Measurements from ENCODE around the gene ZNF764.
"Not testable (repeated sequence)": the region's sequence is repeated elsewhere in the genome, so short reads cannot be mapped to it uniquely, and the experiment has no call there.

ZNF764 gene

DNA sequence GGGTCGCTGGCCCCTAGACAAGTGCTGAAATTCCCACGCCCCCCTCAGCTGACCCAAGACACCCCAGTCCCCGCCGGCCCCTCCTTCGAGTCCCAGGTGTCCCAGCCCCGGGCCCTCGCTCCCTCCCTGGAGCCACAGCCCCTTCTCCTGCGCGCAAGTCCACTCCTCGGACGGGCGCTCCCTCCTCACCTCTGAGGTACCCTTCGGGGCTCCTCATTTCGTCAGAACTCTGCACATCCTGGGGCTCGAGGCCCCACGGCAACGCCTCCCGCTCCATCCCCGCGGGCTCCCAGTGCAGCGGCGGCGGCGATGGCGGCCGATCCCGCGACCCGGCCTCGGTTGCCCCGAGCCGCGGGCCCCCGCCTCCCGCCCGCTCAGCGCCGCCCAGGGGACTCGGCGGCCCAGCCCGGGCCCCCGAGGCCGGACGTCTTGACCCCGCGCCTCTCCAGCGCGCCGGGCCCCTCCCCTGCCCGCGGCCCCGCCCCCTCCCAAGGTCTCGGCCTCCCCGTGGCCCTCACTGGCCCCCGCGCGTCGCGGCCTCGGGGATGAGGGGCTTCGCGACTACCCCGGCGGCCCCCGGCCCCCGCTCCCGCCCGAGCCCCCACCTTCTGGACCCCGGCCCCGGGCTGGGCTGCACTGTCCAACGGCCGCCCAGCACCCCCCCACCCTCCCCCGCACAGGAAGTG is 31.9 kb downstream of the ZNF764 start, which contains the start of gene ZNF768:
Gene ZNF768 (minus strand): TSS at position 430 of the 686 bp plus-strand sequence. CDS start 153 bp downstream, at position 277.
- DNase-seq (ENCODE audit: low spot score): peak; percentile 14

DNA sequence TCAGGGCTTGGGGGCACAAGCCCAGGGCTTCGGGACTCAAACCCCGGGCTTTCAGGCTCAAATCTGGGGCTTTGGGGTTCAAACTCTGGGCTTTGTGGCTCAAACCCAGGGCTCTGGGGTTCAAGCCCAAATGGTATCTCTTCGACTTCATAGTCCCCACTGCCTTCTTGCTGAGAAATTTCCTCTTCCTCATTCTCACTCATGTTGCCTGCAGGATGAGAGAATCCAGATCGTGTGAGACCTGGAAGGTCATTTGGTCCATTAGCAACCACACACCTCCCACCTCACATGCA is 32.4 kb downstream of the ZNF764 start:
- DNase-seq (ENCODE audit: low spot score): no peak

DNA sequence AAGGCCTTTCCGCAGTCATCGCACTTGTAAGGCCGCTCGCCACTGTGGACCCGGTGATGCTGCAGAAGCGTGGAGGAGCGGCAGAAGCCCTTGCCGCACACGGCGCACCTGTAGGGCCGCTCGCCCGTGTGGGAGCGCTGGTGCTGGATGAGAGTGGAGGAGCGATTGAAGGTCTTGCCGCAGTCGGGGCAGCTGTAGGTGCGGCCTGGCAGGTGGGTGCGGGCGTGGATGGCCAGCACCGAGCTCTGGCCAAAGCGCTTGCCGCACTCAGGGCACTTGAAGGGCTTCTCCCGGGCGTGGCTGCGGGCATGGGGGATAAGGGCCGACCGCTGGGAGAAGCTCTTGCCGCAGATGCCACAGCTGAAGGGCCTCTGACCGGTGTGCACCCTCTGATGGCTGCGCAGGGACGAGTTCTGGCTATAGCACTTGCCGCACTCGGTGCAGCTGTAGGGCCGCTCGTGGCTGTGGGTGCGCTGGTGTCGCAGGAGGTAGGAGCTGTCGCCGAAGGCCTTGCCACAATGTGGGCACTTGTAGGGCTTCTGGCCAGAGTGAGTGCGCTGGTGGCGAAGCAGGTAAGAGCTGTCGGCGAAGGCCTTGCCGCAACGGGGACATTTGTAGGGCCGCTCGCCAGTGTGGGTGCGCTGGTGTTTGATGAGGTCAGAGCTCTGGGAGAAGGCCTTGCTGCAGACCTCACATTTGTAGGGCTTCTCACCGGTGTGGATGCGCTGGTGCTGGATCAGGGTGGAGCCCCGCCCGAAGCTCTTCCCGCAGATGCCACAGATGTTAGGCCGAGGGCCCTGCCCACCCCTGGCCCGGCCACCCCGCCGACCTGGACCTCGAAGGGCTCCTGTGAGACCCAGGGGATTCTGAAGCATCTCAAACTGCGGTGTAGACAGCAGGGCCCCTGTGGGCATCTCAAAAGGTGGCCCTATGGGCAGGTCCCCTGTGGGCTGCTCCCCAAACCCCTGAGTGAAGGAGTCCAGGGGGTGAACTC is 33.3 kb downstream of the ZNF764 start:
- DNase-seq (ENCODE audit: low spot score): no peak

DNA sequence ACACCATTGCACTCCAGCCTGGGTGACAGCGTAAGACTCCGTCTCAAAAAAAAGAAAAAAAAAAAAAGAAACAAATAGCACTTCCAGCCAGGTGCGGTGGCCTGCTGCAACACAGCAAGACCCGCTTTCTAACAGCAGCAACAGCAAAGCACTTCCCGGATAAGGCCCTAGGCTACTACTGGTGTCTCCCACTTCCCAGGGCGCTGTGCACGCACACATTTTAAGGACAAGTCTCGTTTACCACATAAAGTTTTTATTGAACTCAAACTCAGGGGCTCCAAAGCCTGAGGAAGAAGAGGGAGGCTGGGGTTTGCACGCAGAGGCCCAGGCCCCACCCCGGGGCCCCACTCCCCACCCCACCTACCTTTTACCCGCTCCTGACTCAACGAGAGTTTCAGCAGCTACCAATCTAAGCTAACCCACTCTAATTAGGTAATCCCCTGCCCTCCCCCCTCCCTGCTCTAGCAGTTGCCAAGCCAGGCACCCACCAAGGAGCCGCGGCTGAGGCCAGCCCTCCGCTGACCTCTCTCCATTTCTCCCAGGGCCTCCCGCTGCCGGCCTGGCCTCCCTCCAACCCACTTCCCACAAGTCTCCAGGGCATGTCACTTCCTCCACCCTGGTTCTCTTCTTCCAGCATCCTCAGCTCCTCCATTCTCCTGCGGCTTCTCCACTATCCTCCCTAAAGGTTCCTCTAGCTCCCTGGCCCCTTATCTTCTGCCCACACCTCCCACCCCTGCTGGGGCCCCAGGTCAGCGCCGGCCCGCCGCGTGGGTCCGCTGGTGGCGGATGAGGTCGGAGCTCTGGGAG is 34.2 kb downstream of the ZNF764 start:
- no peak for DNase-seq (ENCODE audit: low spot score)

DNA sequence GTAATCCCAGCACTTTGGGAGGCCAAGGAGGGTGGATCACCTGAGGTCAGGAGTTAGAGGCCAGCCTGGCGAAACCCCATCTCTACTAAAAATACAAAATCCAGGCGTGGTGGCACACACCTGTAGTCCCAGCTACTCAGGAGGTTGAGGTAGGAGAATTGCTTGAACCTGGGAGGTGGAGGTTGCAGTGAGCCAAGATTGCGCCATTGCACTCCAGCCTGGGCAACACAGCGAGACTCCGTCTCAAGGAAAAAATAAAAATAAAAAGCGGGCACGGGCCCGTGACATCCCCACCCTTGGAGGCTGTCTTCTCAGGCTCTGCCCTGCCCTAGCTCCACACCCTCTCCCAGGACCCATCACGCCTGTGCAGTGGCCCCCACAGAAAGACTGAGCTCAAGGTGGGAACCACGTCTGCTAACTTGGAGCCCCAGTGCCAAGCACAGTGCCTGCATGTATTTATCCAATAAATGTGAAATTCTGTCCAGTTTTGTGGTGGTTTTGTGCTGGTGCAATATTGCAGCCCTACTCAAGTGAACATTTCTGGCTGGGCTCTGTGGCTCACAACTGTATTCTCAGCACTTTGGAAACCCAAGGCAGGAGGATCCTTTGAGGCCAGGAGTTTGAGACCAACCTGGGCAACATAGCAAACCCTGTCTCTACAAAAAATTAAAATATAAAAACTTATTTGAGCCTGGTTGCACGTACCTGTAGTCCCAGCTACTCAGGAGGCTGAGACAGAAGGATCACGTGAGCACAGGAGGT is 35.3 kb downstream of the ZNF764 start:
- DNase-seq (ENCODE audit: low spot score): not testable (repeated sequence)

DNA sequence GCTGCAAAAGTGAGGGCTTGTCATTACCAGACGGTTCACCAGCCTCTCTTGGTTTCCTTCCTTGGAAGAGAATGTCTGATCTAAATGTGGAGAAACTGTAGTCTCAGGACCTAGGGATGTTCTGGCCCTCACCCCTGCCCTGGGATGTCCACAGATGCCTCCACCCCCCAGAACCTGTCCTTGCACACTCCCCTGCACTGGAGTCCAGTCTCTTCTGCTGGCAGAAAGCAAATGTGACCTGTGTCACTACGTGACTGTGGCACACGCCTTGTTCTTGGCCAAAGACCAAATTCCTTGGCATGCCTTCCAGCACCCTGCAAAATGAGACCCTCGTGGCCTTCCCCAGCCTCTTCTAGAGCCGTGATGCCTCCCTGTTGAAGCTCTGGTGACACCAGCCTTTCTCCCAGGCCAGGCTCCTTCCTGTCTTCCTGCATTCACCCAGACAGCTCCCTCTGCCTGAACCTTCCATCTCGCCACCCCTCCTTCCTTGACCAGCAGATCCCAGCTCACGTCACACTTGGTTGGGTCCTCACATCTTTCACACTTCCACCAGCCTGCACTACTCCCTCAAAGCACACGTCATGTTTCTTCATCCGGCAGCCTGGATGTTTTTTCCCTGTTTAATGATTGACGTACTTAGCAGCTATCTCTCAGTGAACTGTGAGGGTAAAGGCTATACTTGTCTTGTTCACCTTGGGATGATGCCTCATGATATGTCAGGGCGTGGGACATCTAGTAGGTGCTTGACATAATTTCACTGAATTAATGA is 36.1 kb downstream of the ZNF764 start:
- peak; percentile 23 for DNase-seq (ENCODE audit: low spot score)

DNA sequence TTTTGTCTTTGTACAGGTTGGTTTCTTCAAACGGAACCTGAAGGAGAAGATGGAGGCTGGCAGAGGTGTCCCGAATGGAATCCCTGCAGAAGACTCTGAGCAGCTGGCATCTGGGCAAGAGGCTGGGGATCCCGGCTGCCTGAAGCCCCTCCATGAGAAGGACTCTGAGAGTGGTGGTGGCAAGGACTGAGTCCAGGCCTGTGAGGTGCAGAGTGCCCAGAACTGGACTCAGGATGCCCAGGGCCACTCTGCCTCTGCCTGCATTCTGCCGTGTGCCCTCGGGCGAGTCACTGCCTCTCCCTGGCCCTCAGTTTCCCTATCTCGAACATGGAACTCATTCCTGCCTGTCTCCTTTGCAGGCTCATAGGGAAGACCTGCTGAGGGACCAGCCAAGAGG is 36.7 kb downstream of the ZNF764 start:
- DNase-seq (ENCODE audit: low spot score): no peak

DNA sequence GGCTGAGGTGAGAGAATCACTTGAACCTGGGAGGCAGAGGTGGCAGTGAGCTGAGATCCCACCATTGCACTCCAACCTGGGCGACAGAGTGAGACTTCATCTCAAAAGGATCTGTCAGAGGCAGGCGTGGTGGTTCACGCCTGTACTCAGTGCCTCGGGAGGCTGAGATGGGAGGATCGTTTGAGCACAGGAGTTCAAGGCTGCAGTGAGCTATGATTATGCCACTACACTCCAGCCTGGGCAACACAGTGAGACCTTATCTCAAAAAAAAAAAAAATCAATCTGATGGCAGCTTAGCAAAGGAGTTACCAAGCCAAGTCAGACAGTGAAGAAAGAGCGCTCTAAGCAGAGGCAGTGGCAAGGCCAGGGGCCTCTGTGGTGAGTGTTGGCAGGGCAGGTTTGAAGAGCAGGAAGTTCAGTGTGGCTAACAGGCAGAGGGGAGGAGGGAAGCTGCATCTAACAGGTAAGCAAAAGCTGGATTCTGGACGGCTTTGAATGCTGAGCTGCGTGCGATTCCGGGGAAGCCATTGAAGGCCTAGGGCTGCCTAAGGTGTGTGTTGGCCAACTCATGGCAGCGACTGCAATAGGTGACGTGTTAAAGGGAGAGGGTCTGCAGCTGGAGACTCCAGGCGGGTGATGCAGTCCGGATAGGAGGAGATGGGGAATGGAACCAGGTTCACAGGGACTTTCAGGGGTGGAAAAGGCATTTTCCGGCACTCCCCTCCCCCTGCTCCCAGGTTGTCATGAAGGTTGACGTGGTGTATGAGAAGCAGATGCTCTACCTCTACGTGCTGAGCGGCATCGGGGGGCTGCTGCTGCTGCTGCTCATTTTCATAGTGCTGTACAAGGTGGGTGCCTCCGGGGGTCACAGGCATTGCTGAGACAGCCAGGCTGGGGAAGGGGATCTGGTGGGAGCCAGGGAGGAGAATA is 38.8 kb downstream of the ZNF764 start:
- DNase-seq (ENCODE audit: low spot score): no peak

DNA sequence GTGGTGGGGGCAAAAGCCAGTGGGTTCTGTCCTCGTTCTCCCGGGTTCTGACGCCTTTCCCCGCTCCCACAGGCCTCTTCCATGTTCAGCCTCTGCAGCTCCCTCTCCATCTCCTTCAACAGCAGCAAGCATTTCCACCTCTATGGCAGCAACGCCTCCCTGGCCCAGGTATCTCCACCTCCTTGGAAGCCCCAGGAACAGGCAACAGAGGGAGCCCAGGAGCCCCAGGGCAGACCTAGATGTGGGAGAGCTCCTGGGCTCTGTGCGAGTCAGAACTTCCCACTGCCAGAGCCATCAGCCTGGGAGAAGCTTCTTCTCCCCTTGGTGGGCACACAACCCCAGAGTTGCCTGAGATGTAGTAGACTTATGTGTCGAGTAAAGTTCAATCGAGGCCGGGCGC is 39.6 kb downstream of the ZNF764 start:
- DNase-seq (ENCODE audit: low spot score): no peak

DNA sequence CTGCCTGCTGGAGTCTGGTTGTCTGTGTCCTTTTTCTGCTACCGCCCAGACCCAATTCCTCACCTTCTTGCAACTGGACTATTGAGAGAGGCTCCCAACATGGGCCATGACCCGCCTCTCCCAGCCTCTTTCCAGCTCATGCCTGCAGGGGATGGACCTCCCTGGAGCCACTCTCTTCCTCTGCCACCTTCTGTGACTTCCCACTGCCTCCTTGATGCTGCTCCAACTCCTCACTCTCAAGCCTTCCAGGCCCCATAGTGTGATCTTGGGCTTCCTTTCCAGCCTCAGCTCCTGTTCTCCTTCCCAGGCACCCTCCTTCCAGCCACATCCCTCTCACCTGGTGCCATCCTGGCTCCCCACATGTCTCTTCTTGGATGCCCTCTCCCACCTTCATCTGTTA is 42.9 kb downstream of the ZNF764 start:
- no peak for DNase-seq (ENCODE audit: low spot score)

DNA sequence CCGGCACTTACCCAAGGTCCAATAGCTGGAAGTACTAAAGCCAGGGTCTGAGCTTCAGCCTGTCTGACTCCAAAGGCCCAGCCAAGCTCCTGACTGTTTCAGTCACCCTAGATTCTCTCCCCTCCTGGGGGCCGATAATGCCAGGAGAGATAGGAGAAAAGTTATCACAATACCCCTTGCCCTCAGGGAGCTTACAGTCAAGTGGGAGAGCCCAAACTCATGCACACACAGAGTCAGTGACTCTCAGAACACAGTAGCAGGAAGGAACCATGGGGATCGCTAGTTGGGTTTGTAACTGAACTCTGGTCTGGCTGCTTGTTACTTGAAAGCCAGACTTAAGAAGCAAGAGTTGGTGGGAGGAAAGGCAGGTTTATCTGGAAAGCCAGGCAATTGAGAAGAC is 46.7 kb downstream of the ZNF764 start:
- no peak for DNase-seq (ENCODE audit: low spot score)

DNA sequence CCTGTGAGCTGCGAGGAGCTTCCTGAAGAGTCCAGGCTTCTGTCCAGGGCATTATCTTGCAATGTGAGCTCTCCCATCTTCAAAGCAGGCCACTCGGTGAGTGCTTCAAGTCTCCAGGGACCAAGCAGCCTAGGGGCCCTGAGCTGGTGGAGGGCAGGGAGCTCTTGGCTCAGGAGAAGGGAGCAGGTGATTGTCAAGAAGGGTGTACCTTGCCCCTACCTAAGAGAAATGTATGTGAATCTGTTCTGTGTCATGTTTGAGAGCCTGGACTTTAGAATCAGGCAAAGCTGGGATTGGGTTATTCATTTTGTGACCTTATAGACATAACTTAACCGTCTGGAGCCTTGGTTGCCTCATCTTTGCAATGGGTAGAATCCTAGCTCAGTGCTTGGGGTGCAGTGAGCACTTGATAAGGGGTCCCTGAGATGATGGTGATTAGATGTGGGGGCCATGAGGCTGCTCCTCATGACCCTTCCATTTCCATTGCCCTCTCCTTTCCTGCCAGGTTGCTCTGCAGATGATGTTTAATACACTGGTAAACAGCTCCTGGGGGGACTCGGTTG is 47.7 kb downstream of the ZNF764 start:
- DNase-seq (ENCODE audit: low spot score): no peak

DNA sequence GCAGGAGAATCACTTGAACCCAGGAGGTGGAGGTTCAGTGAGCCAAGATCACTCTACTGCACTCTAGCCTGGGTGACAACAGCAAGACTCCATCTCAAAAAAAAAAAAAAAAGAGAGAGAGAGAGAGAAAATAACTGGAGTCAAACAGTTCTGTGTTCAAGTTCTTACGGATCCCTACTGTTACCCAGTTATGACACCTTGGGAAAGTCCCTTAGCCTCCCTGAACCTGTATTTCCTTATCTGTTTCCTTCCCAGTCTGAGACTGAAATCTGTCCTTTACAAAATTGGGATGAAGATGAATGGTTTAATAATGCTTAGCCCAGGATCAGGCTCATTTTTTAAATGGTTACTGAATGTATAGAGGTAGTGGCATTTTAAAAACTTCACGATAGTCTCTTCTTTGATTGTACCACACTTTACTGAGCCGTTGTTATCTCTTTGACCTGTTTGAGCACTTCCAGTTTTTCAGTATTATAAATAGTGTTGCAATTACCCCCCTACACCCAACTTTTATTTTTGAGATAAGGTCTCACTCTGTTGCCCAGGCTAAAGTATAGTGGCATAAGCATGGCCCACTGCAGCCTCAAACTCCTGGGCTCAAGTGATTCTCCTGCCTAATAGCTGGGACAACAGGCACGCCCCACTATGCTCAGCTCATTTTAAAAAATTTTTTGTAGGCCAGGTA is 49.0 kb downstream of the ZNF764 start:
- DNase-seq (ENCODE audit: low spot score): no peak
